ACC112 (cell line): ENCODE data around the gene ADAMTS7.
"Not testable (repeated sequence)": the region's sequence is repeated elsewhere in the genome, so short reads cannot be mapped to it uniquely, and the experiment has no call there.

Experiments
- H2AFZ ChIP-seq: fragments of 200-600 bp; sonication (generic); one replicate; pipeline ENCODE4 v1.6.0; 2017; ENCODE audit warnings: antibody characterized with exemption, low read length; ENCODE audit not compliant: unreplicated experiment
- H3K27ac ChIP-seq: fragments of 200-600 bp; sonication (generic); 2 replicates; pipeline ENCODE4 v1.5.1; 2014; ENCODE audit warnings: low read depth, mild to moderate bottlenecking, antibody characterized with exemption, low read length, moderate library complexity
- H3K27me3 ChIP-seq: fragments of 200-600 bp; sonication (generic); 2 replicates; pipeline ENCODE4 v1.6.1; 2014; ENCODE audit warnings: mild to moderate bottlenecking, antibody characterized with exemption, low read length, moderate library complexity, mixed read lengths; ENCODE audit not compliant: insufficient read depth
- H3K36me3 ChIP-seq: fragments of 200-600 bp; sonication (generic); 2 replicates; pipeline ENCODE4 v1.6.1; 2016; ENCODE audit warnings: mild to moderate bottlenecking, antibody characterized with exemption, low read length, moderate library complexity, mixed read lengths; ENCODE audit not compliant: insufficient read depth
- H3K4me1 ChIP-seq: fragments of 200-600 bp; sonication (generic); one replicate; pipeline ENCODE4 v1.6.1; 2016; ENCODE audit warnings: low read length, mixed read lengths; ENCODE audit not compliant: insufficient read depth, unreplicated experiment, control insufficient read depth
- H3K4me3 ChIP-seq: fragments of 200-600 bp; sonication (generic); 2 replicates; pipeline ENCODE4 v1.5.1; 2014; ENCODE audit warnings: mild to moderate bottlenecking, low read depth, low read length
- H3K79me2 ChIP-seq: fragments of 200-600 bp; sonication (generic); one replicate; pipeline ENCODE4 v1.6.0; 2016; ENCODE audit warnings: low read length; ENCODE audit not compliant: control insufficient read depth, unreplicated experiment, insufficient read depth

Gene ADAMTS7, protein sequence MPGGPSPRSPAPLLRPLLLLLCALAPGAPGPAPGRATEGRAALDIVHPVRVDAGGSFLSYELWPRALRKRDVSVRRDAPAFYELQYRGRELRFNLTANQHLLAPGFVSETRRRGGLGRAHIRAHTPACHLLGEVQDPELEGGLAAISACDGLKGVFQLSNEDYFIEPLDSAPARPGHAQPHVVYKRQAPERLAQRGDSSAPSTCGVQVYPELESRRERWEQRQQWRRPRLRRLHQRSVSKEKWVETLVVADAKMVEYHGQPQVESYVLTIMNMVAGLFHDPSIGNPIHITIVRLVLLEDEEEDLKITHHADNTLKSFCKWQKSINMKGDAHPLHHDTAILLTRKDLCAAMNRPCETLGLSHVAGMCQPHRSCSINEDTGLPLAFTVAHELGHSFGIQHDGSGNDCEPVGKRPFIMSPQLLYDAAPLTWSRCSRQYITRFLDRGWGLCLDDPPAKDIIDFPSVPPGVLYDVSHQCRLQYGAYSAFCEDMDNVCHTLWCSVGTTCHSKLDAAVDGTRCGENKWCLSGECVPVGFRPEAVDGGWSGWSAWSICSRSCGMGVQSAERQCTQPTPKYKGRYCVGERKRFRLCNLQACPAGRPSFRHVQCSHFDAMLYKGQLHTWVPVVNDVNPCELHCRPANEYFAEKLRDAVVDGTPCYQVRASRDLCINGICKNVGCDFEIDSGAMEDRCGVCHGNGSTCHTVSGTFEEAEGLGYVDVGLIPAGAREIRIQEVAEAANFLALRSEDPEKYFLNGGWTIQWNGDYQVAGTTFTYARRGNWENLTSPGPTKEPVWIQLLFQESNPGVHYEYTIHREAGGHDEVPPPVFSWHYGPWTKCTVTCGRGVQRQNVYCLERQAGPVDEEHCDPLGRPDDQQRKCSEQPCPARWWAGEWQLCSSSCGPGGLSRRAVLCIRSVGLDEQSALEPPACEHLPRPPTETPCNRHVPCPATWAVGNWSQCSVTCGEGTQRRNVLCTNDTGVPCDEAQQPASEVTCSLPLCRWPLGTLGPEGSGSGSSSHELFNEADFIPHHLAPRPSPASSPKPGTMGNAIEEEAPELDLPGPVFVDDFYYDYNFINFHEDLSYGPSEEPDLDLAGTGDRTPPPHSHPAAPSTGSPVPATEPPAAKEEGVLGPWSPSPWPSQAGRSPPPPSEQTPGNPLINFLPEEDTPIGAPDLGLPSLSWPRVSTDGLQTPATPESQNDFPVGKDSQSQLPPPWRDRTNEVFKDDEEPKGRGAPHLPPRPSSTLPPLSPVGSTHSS (N-terminal part only)

DNA sequence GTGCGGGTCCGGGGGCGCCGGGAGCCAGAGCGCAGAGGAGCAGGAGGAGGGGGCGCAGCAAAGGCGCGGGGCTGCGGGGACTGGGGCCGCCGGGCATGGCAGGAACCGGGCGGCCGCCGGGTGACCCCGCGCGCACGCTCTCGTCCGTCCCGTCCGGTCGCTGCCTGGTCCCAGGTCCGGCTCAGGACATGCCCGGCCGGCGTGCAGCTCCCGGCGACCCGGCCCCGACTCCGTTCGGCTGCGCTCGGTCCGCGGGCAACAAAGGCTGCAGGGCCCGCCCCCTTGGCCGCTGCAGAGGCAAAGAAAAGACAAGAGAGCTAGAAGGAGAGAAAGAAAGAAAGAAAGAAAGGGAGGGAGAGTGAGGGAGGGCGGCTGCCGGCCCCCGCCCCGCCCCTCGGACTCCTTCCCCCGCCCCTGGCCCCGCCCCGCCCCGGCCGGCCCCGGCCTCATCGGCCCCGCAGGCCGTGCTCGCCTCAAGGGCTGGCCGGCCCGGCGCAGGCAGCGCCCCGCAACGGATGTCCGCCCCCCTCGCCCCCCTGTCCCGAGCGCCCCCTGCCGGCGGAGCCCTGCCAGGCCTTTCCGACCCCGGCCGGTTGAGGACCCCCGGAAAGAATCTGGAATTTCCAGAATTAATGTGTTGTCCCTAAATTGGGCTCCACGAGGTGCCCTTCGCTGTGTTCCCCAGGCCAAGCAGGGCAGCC lies at the start of gene ADAMTS7:
TSS of gene ADAMTS7 (minus strand) at position 341 of the 701 bp plus-strand sequence. CDS start at position 97, 244 bp downstream.
- Histone ChIP-seq H3K27me3 (no peaks in the 10 kb centered on the region), H3K27ac (peak within 1 kb of the TSS; percentile 50; the same call in 1 of the 2 replicates), H3K79me2 (peaks cover 18% of the 10 kb centered on the region), H2AFZ (peak within 1 kb of the TSS; percentile 83), H3K36me3 (no peaks in the 10 kb centered on the region), H3K4me3 (peak within 1 kb of the TSS; percentile 97), H3K4me1 (peaks cover 16% of the 10 kb centered on the region)

DNA sequence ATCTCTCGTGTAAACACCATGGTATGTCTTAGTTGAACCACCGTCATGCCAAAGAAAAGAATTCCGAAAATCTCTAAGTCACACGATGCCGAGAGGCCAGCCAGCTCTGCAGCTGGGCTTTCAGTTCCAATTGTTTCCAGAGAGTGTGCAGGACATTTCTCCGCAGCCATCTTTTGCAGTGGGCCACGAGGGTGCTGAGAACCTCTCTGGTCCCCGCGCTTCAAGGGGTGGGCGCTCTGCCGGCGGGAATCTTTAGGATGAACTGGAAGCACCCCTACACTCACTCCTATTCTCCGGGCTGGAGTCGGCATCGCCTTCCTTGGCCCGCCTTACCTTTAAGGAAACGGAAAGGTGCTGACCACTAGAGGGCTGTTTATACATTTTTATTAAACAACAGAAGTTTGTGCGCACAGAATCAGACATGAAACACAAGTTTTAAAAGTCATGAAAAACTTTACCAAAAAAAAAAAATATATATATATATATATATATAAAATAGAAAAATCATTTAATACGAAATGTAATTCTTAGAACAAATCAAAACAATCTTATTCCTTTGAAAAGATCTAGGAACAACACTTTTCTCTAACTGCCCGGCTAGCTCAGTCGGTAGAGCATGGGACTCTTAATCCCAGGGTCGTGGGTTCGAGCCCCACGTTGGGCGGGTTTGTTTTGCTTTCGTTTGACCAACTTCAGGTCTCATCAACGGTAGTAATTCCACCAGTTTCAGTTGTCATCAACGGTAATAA lies 48.9 kb upstream of the ADAMTS7 start:
- Histone ChIP-seq H2AFZ (peak overlapping the region; percentile 94), H3K36me3 (no peaks in the 10 kb centered on the region), H3K79me2 (no peaks in the 10 kb centered on the region), H3K4me3 (peak overlapping the region; percentile 86), H3K27ac (peak overlapping the region; percentile 74), H3K27me3 (no peaks in the 10 kb centered on the region), H3K4me1 (peaks cover 1% of the 10 kb centered on the region)

DNA sequence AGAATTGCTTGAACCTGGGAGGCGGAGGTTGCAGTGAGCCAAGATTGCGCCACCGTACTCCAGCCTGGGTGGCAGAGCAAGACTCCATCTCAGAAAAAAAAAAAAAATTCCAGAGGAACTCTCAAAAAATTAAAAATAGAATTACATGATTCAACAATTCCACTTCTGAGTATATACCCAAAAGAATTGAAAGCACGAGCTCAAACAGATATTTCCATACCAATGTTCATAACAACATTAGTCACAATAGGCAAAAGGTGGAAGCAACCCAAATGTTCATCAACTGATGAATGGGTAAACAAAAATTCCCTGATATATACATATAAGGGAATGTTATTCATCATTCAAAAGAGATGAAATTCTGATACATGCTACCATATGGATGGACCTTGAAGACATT lies 44.5 kb upstream of the ADAMTS7 start:
- Histone ChIP-seq H3K36me3 (no peaks in the 10 kb centered on the region), H3K27ac (peak overlapping the region; percentile 66), H3K4me1 (peaks cover 3% of the 10 kb centered on the region), H3K27me3 (no peaks in the 10 kb centered on the region), H2AFZ (no peak overlapping the region), H3K4me3 (no peak overlapping the region), H3K79me2 (no peaks in the 10 kb centered on the region)

DNA sequence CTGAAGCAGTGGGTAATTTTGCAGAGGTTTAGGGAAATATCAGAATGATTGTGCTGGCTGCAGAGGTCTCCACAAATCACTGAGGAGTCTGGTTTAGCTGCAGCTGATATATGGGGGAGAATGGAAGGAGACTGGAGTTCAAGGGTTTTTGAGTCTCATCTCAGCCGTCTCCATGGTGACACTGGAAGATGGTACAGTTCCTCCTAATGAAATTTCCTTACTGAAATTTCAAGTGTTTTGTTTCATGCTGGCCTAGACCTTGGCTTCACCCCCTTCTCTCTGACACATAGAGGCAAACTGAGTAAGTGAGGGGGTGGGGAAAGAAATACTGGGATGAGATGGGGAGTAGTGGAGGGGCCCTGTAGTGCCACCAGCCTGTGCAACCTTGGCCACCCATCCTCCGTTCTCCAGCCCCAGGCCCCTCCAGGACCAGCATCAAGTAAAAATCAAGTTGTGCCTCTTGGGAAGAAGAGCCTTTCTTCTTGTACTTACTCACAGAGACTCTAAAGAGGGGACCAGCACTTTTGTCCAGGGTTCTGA lies 43.6 kb upstream of the ADAMTS7 start:
- Histone ChIP-seq H3K4me3 (no peak overlapping the region), H3K27me3 (no peaks in the 10 kb centered on the region), H3K36me3 (no peaks in the 10 kb centered on the region), H2AFZ (peak overlapping the region; percentile 14), H3K27ac (peak overlapping the region; percentile 41), H3K79me2 (no peaks in the 10 kb centered on the region), H3K4me1 (peaks cover 3% of the 10 kb centered on the region)

DNA sequence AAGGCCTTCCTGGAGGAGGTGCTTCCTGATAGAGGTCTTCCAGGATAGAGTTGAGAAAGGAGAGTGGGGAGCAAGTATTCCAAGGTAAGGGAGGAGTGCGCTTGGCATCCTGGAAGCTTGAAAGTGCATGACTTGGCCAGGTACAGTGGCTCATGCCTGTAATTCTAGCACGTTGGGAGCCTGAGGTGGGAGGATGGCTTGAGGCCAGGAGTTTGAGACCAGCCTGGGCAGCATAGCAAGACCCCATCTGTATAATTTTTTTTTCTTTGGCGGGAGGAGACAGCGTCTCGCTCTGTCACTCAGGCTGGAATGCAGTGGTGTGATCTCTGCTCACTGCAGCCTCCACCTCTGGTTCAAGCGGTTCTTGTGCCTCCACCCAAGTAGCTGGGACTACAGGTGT lies 42.2 kb upstream of the ADAMTS7 start:
- no peak overlapping the region for H3K27ac ChIP-seq
- H2AFZ ChIP-seq, result no peak overlapping the region
- no peaks in the 10 kb centered on the region for H3K27me3 ChIP-seq

DNA sequence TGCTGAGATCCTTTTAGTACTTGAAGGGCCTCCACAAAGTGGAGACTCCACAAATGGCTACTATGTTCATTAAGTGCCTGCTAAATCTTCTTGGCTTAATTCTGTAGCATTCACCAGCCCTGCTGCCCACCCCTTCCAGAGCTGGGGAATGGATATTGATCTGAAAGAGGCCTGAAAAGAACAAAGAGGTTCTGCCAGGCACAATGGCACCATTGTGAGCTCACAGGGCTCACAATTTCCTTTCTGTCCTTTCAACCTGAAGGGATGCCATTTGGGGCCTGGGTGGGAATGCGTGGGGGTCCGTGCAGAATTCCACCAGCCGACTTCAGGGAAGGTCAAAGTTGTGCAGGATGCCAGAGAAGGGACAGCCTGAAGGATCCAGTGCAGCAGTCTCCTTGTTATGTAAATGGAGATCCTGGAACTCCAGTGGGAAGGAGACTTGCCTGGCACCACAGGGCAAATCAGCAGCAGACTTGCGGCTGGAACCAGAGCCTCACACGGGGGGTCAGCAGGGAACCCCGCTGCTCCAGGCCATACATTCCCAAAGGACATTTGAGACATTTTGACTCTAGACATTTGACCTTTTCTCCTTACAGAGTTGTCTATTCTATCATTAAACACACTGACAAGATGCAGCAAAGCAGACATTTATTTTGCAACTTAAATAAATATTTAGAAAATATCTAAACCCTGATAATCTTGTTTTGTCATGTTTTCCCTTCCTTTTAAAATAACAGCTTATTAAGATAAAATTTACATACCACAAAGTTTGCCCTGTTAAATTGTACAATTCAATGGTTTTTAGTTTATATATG lies 39.9 kb upstream of the ADAMTS7 start:
- Histone ChIP-seq H3K4me1 (peaks cover 3% of the 10 kb centered on the region), H3K27me3 (no peaks in the 10 kb centered on the region), H3K36me3 (no peaks in the 10 kb centered on the region), H3K4me3 (no peak overlapping the region), H3K79me2 (no peaks in the 10 kb centered on the region), H2AFZ (no peak overlapping the region), H3K27ac (no peak overlapping the region)

More for the DNA sequence above, 42.2 kb upstream of the ADAMTS7 start:
- no peaks in the 10 kb centered on the region for H3K36me3 ChIP-seq
- no peak overlapping the region for H3K4me3 ChIP-seq
- no peaks in the 10 kb centered on the region for H3K79me2 ChIP-seq
- peaks cover 3% of the 10 kb centered on the region for H3K4me1 ChIP-seq

DNA sequence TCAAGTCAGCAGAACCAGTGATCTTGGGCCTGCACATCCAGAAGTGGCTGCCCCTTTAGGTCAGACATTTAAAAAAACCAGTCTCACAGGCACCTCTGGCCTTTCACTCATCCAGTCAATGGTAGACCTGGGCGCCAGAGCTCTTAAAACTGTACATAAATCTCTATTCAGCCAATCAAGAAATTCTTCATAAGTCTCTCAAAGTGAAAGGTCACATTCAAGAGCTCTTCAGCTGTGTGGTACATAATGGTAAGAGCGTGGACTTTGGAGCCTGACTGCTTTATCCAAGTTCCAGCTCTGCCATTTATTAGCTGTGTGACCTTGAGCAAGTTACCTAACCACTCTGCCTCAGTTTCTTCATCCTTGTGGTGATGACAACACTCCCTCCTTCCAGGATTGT lies 39.1 kb upstream of the ADAMTS7 start:
- Histone ChIP-seq H2AFZ (no peak overlapping the region), H3K4me3 (no peak overlapping the region), H3K4me1 (peaks cover 3% of the 10 kb centered on the region), H3K36me3 (no peaks in the 10 kb centered on the region), H3K27me3 (no peaks in the 10 kb centered on the region), H3K27ac (no peak overlapping the region), H3K79me2 (no peaks in the 10 kb centered on the region)

DNA sequence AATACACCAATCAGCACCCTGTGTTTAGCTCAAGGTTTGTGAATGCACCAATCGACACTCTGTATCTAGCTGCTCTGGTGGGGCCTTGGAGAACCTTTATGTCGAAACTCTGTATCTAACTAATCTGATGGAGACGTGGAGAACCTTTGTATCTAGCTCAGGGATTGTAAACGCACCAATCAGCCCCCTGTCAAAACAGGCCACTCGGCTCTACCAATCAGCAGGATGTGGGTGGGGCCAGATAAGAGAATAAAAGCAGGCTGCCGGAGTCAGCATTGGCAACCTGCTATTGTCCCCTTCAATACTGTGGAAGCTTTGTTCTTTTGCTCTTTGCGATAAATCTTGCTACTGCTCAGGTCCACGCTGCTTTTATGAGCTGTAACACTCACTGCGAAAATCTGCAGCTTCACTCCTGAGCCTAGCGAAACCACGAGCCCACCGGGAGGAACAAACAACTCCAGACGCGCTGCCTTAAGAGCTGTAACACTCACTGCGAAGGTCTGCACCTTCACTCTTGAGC lies 36.2 kb upstream of the ADAMTS7 start:
- H3K4me3 ChIP-seq, H3K4me1 ChIP-seq, H3K36me3 ChIP-seq, H3K27ac ChIP-seq, H2AFZ ChIP-seq, H3K27me3 ChIP-seq, H3K79me2 ChIP-seq: not testable (repeated sequence)

DNA sequence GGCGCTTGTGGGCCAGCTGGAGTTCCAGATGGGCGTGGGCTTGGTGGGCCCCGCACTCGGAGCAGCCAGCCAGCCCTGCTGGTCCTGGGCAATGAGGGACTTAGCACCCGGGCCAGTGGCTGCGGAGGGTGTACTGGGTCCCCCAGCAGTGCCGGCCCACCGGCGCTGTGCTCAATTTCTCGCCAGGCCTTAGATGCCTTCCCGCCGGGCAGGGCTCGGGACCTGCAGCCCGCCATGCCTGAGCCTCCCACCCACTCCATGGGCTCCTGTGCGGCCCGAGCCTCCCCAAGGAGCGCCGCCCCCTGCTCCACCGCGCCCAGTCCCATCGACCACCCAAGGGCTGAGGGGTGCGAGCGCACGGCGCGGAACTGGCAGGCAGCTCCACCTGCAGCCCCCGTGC lies 35.6 kb upstream of the ADAMTS7 start:
- H3K4me1 ChIP-seq, H3K27ac ChIP-seq, H2AFZ ChIP-seq, H3K4me3 ChIP-seq, H3K79me2 ChIP-seq, H3K27me3 ChIP-seq, H3K36me3 ChIP-seq: not testable (repeated sequence)
